Measurements from ENCODE around the gene AKR1C4. TPM values are rescaled to one million over a fixed set of nuclear protein-coding genes. Genes with fewer than 3 reads are reported as not detected.
"Not testable (repeated sequence)": the region's sequence is repeated elsewhere in the genome, so short reads cannot be mapped to it uniquely, and the experiment has no call there.

AKR1C4 gene
- polyA plus RNA-seq, 1 experiment: not detected

DNA sequence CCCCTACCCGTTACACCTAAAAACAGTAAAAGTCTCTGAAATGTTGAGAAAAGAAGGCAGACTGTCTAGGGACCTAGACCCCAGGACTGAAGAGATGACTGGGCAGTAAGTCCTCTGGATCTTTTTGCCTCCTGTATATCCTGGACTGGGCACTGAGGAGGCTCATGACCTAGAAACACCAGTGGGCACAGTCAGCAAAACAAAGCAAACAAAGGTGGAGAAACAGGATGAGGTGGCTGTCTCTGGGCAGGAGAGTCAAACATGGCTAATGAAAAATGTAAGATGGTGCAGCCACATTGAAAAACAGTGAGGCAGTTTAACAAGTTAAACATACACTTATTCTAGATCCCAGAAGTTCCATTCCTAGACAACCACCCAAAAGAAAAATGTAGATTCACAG, 45.9 kb downstream of the AKR1C4 start:
- no peaks in the 10 kb centered on the region for H3K9me3 ChIP-seq (ENCODE audit: control insufficient read depth, insufficient read depth, low read length)
- H3K27ac ChIP-seq (ENCODE audit: low read depth, low read length): no peak overlapping the region
- ChIA-PET POLR2A (no interaction called here), CTCF (no interaction called here)
- no peak overlapping the region for H3K4me3 ChIP-seq (ENCODE audit: low read depth, low read length)
- DNase-seq (ENCODE audit: low read depth, low spot score): no peak
- TF ChIP-seq, protein P1, sequence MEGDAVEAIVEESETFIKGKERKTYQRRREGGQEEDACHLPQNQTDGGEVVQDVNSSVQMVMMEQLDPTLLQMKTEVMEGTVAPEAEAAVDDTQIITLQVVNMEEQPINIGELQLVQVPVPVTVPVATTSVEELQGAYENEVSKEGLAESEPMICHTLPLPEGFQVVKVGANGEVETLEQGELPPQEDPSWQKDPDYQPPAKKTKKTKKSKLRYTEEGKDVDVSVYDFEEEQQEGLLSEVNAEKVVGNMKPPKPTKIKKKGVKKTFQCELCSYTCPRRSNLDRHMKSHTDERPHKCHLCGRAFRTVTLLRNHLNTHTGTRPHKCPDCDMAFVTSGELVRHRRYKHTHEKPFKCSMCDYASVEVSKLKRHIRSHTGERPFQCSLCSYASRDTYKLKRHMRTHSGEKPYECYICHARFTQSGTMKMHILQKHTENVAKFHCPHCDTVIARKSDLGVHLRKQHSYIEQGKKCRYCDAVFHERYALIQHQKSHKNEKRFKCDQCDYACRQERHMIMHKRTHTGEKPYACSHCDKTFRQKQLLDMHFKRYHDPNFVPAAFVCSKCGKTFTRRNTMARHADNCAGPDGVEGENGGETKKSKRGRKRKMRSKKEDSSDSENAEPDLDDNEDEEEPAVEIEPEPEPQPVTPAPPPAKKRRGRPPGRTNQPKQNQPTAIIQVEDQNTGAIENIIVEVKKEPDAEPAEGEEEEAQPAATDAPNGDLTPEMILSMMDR (IDR thresholded peaks at IDR 0.05; ENCODE audit: low read depth, low read length): no peak
- no peaks in the 10 kb centered on the region for H3K27me3 ChIP-seq (ENCODE audit: control insufficient read depth, insufficient read depth, low read length)

DNA sequence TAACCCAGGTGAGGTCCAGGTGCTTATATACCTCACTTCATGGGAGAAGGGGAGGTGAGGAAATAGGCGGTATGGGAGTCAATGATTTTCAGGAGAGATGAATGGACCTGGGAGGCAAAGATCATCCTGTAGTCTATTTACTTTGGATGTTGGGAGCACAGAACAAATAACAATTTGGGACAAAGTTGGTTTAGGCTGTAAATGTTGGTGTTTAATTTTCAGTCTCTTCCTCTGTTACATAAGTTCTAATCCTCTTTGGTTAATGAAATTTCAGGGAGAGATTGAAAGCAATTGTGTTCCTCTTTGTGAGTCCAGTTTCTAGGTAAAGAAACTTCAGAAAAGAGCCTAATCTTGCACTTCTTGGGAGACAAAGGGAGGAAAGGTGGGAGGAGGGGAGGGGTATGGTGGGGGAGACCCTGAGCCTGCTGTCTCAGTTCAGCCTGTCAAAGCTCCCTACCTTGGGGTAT, 46.9 kb downstream of the AKR1C4 start:
- H3K9me3 ChIP-seq (ENCODE audit: control insufficient read depth, insufficient read depth, low read length): no peaks in the 10 kb centered on the region
- H3K27ac ChIP-seq (ENCODE audit: low read depth, low read length): no peak overlapping the region
- CTCF ChIA-PET: no interaction called here
- TF ChIP-seq, protein P1 (IDR thresholded peaks at IDR 0.05; ENCODE audit: low read depth, low read length): no peak
- H3K4me3 ChIP-seq (ENCODE audit: low read depth, low read length): no peak overlapping the region
- DNase-seq (ENCODE audit: low read depth, low spot score): no peak
- POLR2A ChIA-PET: no interaction called here
- H3K27me3 ChIP-seq (ENCODE audit: control insufficient read depth, insufficient read depth, low read length): no peaks in the 10 kb centered on the region

DNA sequence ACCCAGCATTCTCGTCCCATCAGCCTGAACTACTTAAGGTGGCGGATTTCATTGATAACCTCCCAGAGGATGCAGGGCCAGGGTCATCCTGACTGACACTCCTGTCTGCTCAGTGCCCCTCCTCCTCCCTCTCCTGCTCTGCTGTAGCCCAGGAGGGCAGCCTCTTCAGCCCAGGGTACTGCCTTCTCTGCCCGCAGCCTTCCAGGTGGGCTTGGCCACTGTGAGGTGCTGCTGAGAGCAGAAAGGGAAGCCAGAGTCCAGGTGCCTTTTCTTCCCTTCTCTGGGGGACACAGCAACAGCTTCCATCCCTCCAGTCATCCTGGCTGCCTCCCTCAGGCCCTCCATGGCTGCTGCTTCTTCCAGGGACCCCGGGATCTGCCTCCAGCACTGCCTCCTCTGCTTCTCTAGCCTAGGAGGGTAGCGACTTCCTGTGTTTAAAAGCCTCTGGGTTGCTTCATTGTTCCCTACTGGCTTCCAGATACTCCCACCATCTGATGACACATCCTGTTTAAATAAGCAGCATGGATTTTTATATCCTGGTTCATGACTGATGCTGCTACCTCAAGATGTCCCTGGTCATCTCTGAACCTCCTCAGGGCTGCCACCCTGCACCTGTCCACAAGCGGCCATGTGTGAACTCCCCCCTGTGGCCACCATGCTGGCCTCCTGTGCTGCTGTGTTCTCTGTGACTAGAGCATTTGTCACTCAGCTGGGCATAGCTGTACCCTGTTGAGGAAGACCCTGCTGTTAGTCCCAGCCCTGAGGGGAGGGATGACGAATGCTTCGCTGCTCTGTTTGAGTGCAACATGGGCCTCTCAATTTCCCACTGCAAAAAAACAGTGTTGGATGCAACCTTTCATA, 55.8 kb downstream of the AKR1C4 start:
- no peaks in the 10 kb centered on the region for H3K9me3 ChIP-seq (ENCODE audit: control insufficient read depth, insufficient read depth, low read length)
- H3K4me3 ChIP-seq (ENCODE audit: low read depth, low read length): no peak overlapping the region
- POLR2A ChIA-PET: no interaction called here
- TF ChIP-seq, protein P1 (IDR thresholded peaks at IDR 0.05; ENCODE audit: low read depth, low read length): no peak
- no peak for DNase-seq (ENCODE audit: low read depth, low spot score)
- H3K27ac ChIP-seq (ENCODE audit: low read depth, low read length): no peak overlapping the region
- H3K27me3 ChIP-seq (ENCODE audit: control insufficient read depth, insufficient read depth, low read length): no peaks in the 10 kb centered on the region
- CTCF ChIA-PET: no interaction called here

DNA sequence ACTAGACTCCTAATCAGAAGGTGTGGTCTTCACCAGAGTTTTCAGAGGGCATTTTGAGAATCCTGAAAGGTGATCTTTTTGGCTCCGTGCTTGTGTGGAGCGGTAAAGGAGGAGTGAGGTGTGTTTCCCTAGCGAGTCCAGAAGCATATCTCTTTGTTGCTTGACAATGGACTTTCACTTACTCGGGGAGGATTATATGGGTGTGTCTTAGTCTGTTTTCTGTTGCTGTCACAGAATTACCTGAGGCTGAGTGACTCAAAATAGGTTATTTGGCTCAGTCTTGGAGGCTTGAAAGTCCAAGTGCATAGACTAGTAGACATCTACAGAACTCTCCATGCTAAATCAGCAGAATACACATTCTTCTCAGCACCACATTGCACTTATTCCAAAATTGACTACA, 57.9 kb downstream of the AKR1C4 start:
- Histone ChIP-seq H3K9me3 (ENCODE audit: control insufficient read depth, insufficient read depth, low read length) (no peaks in the 10 kb centered on the region), H3K27ac (ENCODE audit: low read depth, low read length) (no peak overlapping the region), H3K27me3 (ENCODE audit: control insufficient read depth, insufficient read depth, low read length) (no peaks in the 10 kb centered on the region), H3K4me3 (ENCODE audit: low read depth, low read length) (no peak overlapping the region)
- TF ChIP-seq, protein P1 (IDR thresholded peaks at IDR 0.05; ENCODE audit: low read depth, low read length): no peak
- ChIA-PET POLR2A (no interaction called here), CTCF (no interaction called here)
- DNase-seq (ENCODE audit: low read depth, low spot score): no peak

DNA sequence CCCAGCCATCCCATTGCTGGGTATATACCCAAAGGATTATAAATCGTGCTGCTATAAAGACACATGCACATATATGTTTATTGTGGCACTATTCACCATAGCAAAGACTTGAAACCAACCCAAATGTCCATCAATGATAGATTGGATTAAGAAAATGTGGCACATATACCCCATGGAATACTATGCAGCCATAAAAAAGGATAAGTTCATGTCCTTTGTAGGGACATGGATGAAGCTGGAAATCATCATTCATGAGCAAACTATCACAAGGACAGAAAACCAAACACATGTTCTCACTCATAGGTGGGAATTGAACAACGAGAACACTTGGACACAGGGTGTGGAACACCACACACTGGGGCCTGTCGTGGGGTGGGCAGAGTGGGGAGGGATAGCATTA, 61.1 kb downstream of the AKR1C4 start:
- H3K9me3 ChIP-seq (ENCODE audit: control insufficient read depth, insufficient read depth, low read length); POLR2A ChIA-PET; H3K4me3 ChIP-seq (ENCODE audit: low read depth, low read length); CTCF ChIA-PET; H3K27ac ChIP-seq (ENCODE audit: low read depth, low read length); H3K27me3 ChIP-seq (ENCODE audit: control insufficient read depth, insufficient read depth, low read length); DNase-seq (ENCODE audit: low read depth, low spot score): not testable (repeated sequence)

Data from AG04450 (cell line).